HCT116 (cell line): ENCODE measurements around the gene PHLDB3. TPM values are rescaled to one million over a fixed set of nuclear protein-coding genes. Genes with fewer than 3 reads are reported as not detected.

ENCODE experiments used
- ATAC-seq: fragments of 200-7000 bp; cut with Tn5 transposase; 2 replicates; pipeline ENCODE4 v1.9.1; 2020; ENCODE audit warnings: mild to moderate bottlenecking, moderate library complexity
- BruUV-seq: library from RNA; stranded (reverse); fragments of 400-500 nt; replicated peaks from 2 replicates; lab custom pipeline; 2021; lab: Mats Ljungman, UMichigan
- CTCF ChIA-PET: fragments of 300-600 bp; sonication (Branson Sonifier 250); formaldehyde crosslinking; loops from one replicate; lab custom pipeline; 2021; ENCODE audit warnings: antibody characterized with exemption; lab: Charles Lee
- POLR2A ChIA-PET: fragments of 300-600, 350-600 bp; sonication (Branson Sonifier 250); formaldehyde crosslinking; loops from one replicate; lab custom pipeline; 2021; ENCODE audit warnings: antibody characterized with exemption; lab: Charles Lee
- RAD21 ChIA-PET, 2 experiments: fragments of 300-600 bp; sonication (Branson Sonifier 250); formaldehyde crosslinking; loops; one replicate each; lab custom pipeline; 2023; ENCODE audit warnings: low total read pairs in 2 of 2; ENCODE audit not compliant: uncharacterized antibody in 2 of 2, unreplicated experiment in 2 of 2, low non-redundant PET in 1 of 2; lab: Charles Lee
- DNase-seq: peaks from one replicate; pipeline ENCODE4 v3.0.0-alpha.2; 2010; ENCODE audit warnings: low read depth, low spot score
- H2AFZ ChIP-seq: fragments of 200-600 bp; shearing (Covaris generic), sonication (generic); 2 replicates; pipeline ENCODE4 v1.6.1; 2017; ENCODE audit warnings: low read depth, mixed run types, mixed read lengths, antibody characterized with exemption, low read length; ENCODE audit not compliant: poor library complexity, severe bottlenecking
- H3K27ac ChIP-seq: 2 replicates; pipeline ENCODE4 v1.5.1; 2012; ENCODE audit warnings: low read depth, low read length
- H3K27me3 ChIP-seq: fragments of 200-600 bp; sonication (generic); 2 replicates; pipeline ENCODE4 v1.6.1; 2016; ENCODE audit warnings: mixed run types, low read length, mixed read lengths; ENCODE audit not compliant: insufficient read depth
- H3K36me3 ChIP-seq, 2 experiments: fragments of 200-500 bp in 1 of 2; fragments of 200-600 bp in 1 of 2; sonication (Bioruptor generic) in 1 of 2; sonication (generic) in 1 of 2; 2 replicates each; pipeline versions ENCODE4 v1.5.1 to v1.6.1; 2014 to 2016; ENCODE audit warnings: low read length in 2 of 2, inconsistent platforms in 1 of 2, mixed read lengths in 1 of 2, mixed run types in 1 of 2; ENCODE audit not compliant: insufficient read depth in 2 of 2, control insufficient read depth in 1 of 2
- H3K4me1 ChIP-seq, 2 experiments: fragments of 200-600 bp in 1 of 2; sonication (generic) in 1 of 2; 2 replicates each; pipeline versions ENCODE4 v1.5.1 to v1.6.1; 2012 to 2017; ENCODE audit warnings: low read length in 2 of 2, inconsistent platforms in 1 of 2, mild to moderate bottlenecking in 1 of 2, mixed read lengths in 1 of 2, mixed run types in 1 of 2, moderate library complexity in 1 of 2; ENCODE audit not compliant: insufficient read depth in 2 of 2, control insufficient read depth in 1 of 2
- H3K4me2 ChIP-seq: fragments of 200-600 bp; sonication (generic); 2 replicates; pipeline ENCODE4 v1.6.1; 2017; ENCODE audit warnings: mixed run types, low read length, mixed read lengths
- H3K4me3 ChIP-seq, 2 experiments: fragments of 200-600 bp in 1 of 2; sonication (generic) in 1 of 2; replicated peaks in 1 of 2; 2 replicates each; pipeline ENCODE4 v1.5.1; 2011 to 2016; ENCODE audit warnings: low read length in 2 of 2, control low read depth in 1 of 2, low read depth in 1 of 2, mild to moderate bottlenecking in 1 of 2, mixed read lengths in 1 of 2, mixed run types in 1 of 2
- H3K79me2 ChIP-seq: fragments of 200-600 bp; sonication (generic); 2 replicates; pipeline ENCODE4 v1.6.1; 2017; ENCODE audit warnings: mild to moderate bottlenecking, mixed run types, low read length, moderate library complexity, mixed read lengths; ENCODE audit not compliant: insufficient read depth
- H3K9ac ChIP-seq: fragments of 200-600 bp; sonication (generic); 2 replicates; pipeline ENCODE4 v1.6.1; 2016; ENCODE audit warnings: low read length, mixed read lengths
- H3K9me2 ChIP-seq: fragments of 200-600 bp; sonication (generic), shearing (Covaris generic); 2 replicates; pipeline ENCODE4 v1.6.1; 2017; ENCODE audit warnings: mixed run types, mild to moderate bottlenecking, moderate library complexity; ENCODE audit not compliant: insufficient read depth
- H3K9me3 ChIP-seq, 2 experiments: fragments of 200-500 bp in 1 of 2; fragments of 200-600 bp in 1 of 2; sonication (Bioruptor generic) in 1 of 2; sonication (generic) in 1 of 2; 2 replicates each; pipeline ENCODE4 v1.6.1; 2014 to 2017; ENCODE audit warnings: low read length in 2 of 2, mixed read lengths in 2 of 2, inconsistent platforms in 1 of 2, low read depth in 1 of 2, mild to moderate bottlenecking in 1 of 2, mixed run types in 1 of 2, moderate library complexity in 1 of 2; ENCODE audit not compliant: control insufficient read depth in 1 of 2, insufficient read depth in 1 of 2
- H4K20me1 ChIP-seq: fragments of 200-600 bp; sonication (generic), shearing (Covaris generic); 2 replicates; pipeline ENCODE4 v1.6.1; 2017; ENCODE audit warnings: mixed run types, mild to moderate bottlenecking, moderate library complexity; ENCODE audit not compliant: insufficient read depth
- ATF3 ChIP-seq: IDR thresholded peaks from 2 replicates; pipeline ENCODE4 v1.6.1; 2012
- CBX3 ChIP-seq: IDR thresholded peaks from 2 replicates; pipeline ENCODE4 v1.6.1; 2012; ENCODE audit warnings: low read depth
- EGR1 ChIP-seq: IDR thresholded peaks from 2 replicates; pipeline ENCODE4 v1.6.1; 2012; ENCODE audit warnings: low read depth
- FOSL1 ChIP-seq: IDR thresholded peaks from 2 replicates; pipeline ENCODE4 v1.6.1; 2012; ENCODE audit warnings: low read depth
- MAX ChIP-seq: IDR thresholded peaks from 2 replicates; pipeline ENCODE4 v1.6.1; 2012
- POLR2A ChIP-seq: IDR thresholded peaks from 2 replicates; pipeline ENCODE4 v1.7.0; 2011; ENCODE audit warnings: borderline replicate concordance; ENCODE audit not compliant: insufficient read depth, insufficient read length; ENCODE audit errors: extremely low read depth
- POLR2AphosphoS5 ChIP-seq: IDR thresholded peaks from 2 replicates; pipeline ENCODE4 v1.6.1; 2011; ENCODE audit warnings: mild to moderate bottlenecking, low read depth, low read length, moderate library complexity
- SIN3A ChIP-seq: IDR thresholded peaks from 2 replicates; pipeline ENCODE4 v1.6.1; 2012; ENCODE audit warnings: low read depth
- SP1 ChIP-seq: IDR thresholded peaks from 2 replicates; pipeline ENCODE4 v1.6.1; 2012; ENCODE audit warnings: low read depth
- SRF ChIP-seq: IDR thresholded peaks from 2 replicates; pipeline ENCODE4 v1.6.1; 2012; ENCODE audit warnings: low read depth
- TCF7L2 ChIP-seq: IDR thresholded peaks from 2 replicates; pipeline ENCODE4 v1.7.0; 2011; ENCODE audit warnings: borderline replicate concordance, inconsistent platforms; ENCODE audit not compliant: insufficient read depth, insufficient read length; ENCODE audit errors: extremely low read depth
- YY1 ChIP-seq: IDR thresholded peaks from 2 replicates; pipeline ENCODE4 v1.6.1; 2011; ENCODE audit warnings: low read length, low read depth, moderate library complexity, mild to moderate bottlenecking; ENCODE audit not compliant: insufficient replicate concordance; ENCODE audit errors: extremely low read depth
- ZBTB33 ChIP-seq: IDR thresholded peaks from 2 replicates; pipeline ENCODE4 v1.6.1; 2011; ENCODE audit warnings: mild to moderate bottlenecking, low read length, moderate library complexity; ENCODE audit not compliant: insufficient replicate concordance; ENCODE audit errors: extremely low read depth
- ZFX ChIP-seq: fragments of 450-650 bp; IDR thresholded peaks from 2 replicates; pipeline ENCODE4 v1.6.1; 2017
- intact Hi-C: fragments of 100-400 bp; cut with micrococcal nuclease; formaldehyde crosslinking; loops from 2 replicates; pipeline ENCODE4 v1.10.0; 2022
- total RNA-seq: library from RNA; stranded (reverse); gene quantifications from one replicate; pipeline ENCODE4 v1.2.1, GENCODE V29; 2021; ENCODE audit not compliant: unreplicated experiment

The PHLDB3 gene
- total RNA-seq, 1 experiment from 2014 or later = 15.5 TPM

GRCh38 chr19:43474986-43475705, 29.4 kb downstream of the PHLDB3 start:
- peak overlapping the region; percentile 92 for H3K4me2 ChIP-seq
- H3K27me3 ChIP-seq = no peaks in the 10 kb centered on the region
- peaks cover 11 to 25% of the 10 kb centered on the region in 2 experiments for H3K4me1 ChIP-seq
- peak; percentile 90 for ATAC-seq
- TF ChIP-seq POLR2A (peak; percentile 69), SRF (no peak), SIN3A (peak; percentile 66; the same call in 1 of the 2 replicates), ATF3 (no peak), MAX (peak; percentile 92), YY1 (peak; percentile 71), EGR1 (peak; percentile 99), TCF7L2 (peak; percentile 32), FOSL1 (no peak), POLR2AphosphoS5 (peak; percentile 76), ZFX (no peak), CBX3 (peak; percentile 62; the same call in 1 of the 2 replicates), SP1 (peak; percentile 68), ZBTB33 (peak; percentile 51)
- H3K9me2 ChIP-seq = no peaks in the 10 kb centered on the region
- no peaks in the 10 kb centered on the region for H3K79me2 ChIP-seq
- ChIA-PET RAD21 (no interaction called here), POLR2A (interaction anchor here (1.0 to 1.4 kb wide), 2 partner anchors 9 to 12 kb away, joined by 3 to 5 read pairs; no protein-coding TSS in a partner anchor), CTCF (interaction anchor here (1.2 kb wide), 1 partner anchor 11 kb away, joined by 4 read pairs; no protein-coding TSS in a partner anchor)
- no peaks in the 10 kb centered on the region for H3K9me3 ChIP-seq
- H2AFZ ChIP-seq = no peak overlapping the region
- intact Hi-C loops = no loop called here
- H3K4me3 ChIP-seq = peak overlapping the region; percentile 45 to 57
- BruUV-seq = no TSS peak
- no peaks in the 10 kb centered on the region for H3K36me3 ChIP-seq
- peak overlapping the region; percentile 62 for H3K9ac ChIP-seq
- peak overlapping the region; percentile 56 for H3K27ac ChIP-seq
- no peaks in the 10 kb centered on the region for H4K20me1 ChIP-seq
- peak; percentile 88 for DNase-seq
